NCI-H2196 treated with DMSO at 0.1 percent for 48 hours (cell line): ENCODE results near the gene MUC21.
"Not testable (repeated sequence)": the region's sequence is repeated elsewhere in the genome, so short reads cannot be mapped to it uniquely, and the experiment has no call there.

Source experiments
- DNase-seq: peaks from one replicate; lab custom pipeline; 2025; ENCODE audit not compliant: unreplicated experiment; lab: John Stamatoyannopoulos, UW

The MUC21 gene

GRCh38 chr6:31005249-31006020 lies 21.9 kb downstream of the MUC21 start:
- no peak for DNase-seq

- DNase-seq = no peak
Observed at GRCh38 chr6:31007694-31008093, 24.2 kb downstream of the MUC21 start.

GRCh38 chr6:31008165-31008564 lies 24.6 kb downstream of the MUC21 start:
- no peak for DNase-seq

GRCh38 chr6:31009731-31010130 lies 26.2 kb downstream of the MUC21 start:
- no peak for DNase-seq

GRCh38 chr6:31010393-31011060 lies 27.0 kb downstream of the MUC21 start, which contains the start of gene MUC22:
Gene MUC22, plus strand, starts transcription at chr6:31010474. Its CDS starts 233 bp downstream, at chr6:31010707.
- DNase-seq = no peak

GRCh38 chr6:31011153-31011552 lies 27.6 kb downstream of the MUC21 start:
- no peak for DNase-seq

DNA sequence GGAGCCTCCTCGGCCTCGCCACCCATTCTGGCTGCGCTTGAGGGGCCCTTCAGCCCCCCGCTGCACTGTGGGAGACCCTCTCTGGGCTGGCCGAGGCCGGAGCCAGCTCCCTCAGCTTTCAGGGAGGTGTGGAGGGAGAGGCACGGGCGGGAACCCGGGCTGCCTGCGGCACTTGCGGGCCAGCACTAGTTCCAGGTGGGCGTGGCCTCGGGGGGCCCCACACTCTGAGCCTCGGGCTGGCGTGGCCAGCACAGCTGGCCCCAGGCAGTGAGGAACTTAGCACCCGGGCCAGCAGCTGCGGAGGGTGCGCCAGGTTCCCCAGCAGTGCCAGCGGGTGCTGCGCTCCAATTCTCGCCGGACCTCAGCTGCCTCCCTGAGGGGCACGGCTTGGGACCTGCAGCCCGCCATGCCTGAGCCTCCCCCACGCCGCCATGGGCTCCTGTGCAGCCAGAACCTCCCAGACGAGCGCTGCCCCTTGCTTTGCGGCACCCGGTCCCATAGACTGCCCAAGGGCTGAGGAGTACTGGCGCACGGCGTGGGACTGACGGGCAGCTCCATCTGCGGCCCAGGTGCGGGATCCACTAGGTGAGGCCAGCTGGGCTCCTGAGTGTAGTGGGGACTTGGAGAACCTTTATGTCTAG lies 33.3 kb downstream of the MUC21 start:
- no peak for DNase-seq

- DNase-seq = not testable (repeated sequence)
Observed at GRCh38 chr6:31017436-31017835, 33.9 kb downstream of the MUC21 start.

- DNase-seq = no peak
Observed at GRCh38 chr6:31020057-31020456, 36.5 kb downstream of the MUC21 start.

GRCh38 chr6:31020631-31021255 lies 37.2 kb downstream of the MUC21 start:
- DNase-seq = not testable (repeated sequence)

GRCh38 chr6:31021705-31022531 lies 38.4 kb downstream of the MUC21 start:
- DNase-seq = not testable (repeated sequence)

DNA sequence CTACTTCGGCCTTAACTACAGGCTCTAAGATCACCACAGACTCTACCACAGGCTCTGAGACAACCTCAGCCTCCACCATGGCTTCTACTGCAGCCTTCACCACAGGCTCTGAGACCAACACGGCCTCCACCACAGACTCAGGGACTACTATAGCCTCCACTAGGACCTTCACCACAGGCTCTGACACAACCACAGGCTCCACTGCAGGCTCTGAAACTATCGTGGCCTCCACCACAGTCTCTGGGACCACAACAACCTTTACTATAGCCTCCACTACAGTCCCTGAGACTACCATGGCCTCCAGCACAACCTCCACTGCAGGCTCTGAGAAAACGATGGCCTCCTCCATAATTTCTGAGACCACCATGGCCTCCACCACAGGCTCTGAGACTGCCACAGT lies 42.1 kb downstream of the MUC21 start:
- no peak for DNase-seq

- DNase-seq = no peak
Observed at GRCh38 chr6:31031095-31031494, 47.6 kb downstream of the MUC21 start.

GRCh38 chr6:31033075-31033474 lies 49.6 kb downstream of the MUC21 start:
- no peak for DNase-seq

DNA sequence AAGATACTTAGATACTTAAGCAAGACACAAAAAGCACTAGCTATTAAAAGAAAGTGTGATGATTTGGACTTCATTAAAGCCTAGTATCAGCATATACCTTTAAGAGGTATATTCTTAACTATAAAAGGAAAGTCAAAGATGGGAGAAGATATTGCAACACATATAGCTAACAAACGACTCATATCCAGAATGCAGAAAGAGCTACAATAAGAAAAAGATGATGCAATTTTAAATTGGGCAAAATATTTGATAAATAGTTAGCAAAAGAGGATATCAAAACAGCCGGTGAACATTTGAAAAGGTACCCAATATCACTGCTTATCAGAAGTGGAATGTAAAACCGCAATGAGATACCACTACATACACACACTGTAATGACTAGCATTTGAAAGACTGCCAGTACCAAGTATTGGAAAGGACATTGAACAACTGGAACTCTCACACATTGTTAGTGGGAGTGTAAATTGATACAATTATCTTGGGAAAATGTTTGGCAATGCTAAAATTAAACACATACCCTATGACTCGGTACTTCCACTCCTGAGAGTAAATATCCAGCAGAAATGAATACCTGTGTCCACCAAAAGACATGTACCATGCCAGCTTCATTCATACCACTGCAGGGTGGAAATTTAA lies 52.5 kb downstream of the MUC21 start:
- DNase-seq = no peak

- DNase-seq = no peak
Observed at GRCh38 chr6:31037169-31037568, 53.7 kb downstream of the MUC21 start.

- no peak for DNase-seq
Observed at GRCh38 chr6:31037682-31038081, 54.2 kb downstream of the MUC21 start.

- no peak for DNase-seq
Observed at GRCh38 chr6:31038559-31038958, 55.0 kb downstream of the MUC21 start.
